ENCODE results near the gene ABLIM3. TPM values are rescaled to one million over a fixed set of nuclear protein-coding genes. Genes with fewer than 3 reads are reported as not detected.

ABLIM3 gene
- total RNA-seq, 1 experiment from 2014 or later, result 14.3 TPM

DNA sequence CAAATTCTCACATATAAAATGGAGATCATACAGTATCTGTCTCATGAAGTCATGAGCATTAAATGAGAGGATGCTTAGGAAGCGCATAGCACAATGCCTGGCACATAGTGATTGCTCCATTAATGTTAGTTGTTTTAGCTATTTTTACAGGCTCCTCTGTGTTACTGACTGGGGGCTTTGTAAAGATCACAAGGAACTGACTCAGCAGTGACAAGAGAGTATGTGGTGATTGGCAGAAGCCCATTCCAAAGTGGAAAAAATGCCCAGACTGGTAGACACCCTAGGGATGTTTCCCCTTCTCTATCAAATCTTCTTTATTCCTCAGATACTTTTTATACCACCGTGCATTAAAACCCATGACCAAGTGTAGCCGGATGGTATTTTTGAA lies 33.5 kb downstream of the ABLIM3 start:
- no peaks in the 10 kb centered on the region for H3K36me3 ChIP-seq (ENCODE audit: control insufficient read depth in 1 of 2, insufficient read depth in 2 of 2, low read length in 2 of 2)
- RAD21 ChIA-PET (ENCODE audit: low non-redundant PET in 1 of 2, low total read pairs in 2 of 2, uncharacterized antibody in 2 of 2, unreplicated experiment in 2 of 2), result no interaction called here
- no peak overlapping the region for H3K4me3 ChIP-seq (replicated peaks in 1 of 2; ENCODE audit: low read depth in 1 of 2, low read length in 2 of 2)
- H3K9ac ChIP-seq (ENCODE audit: low read length), result no peak overlapping the region
- no peaks in the 10 kb centered on the region for H4K20me1 ChIP-seq (ENCODE audit: insufficient read depth)
- H3K4me2 ChIP-seq (ENCODE audit: low read length), result peak overlapping the region; percentile 20; the same call in 1 of the 2 replicates
- CTCF ChIA-PET, result interaction anchor here (1.3 kb wide), 1 partner anchor 49 kb away, joined by 4 read pairs; no protein-coding TSS in a partner anchor
- no TSS peak for BruUV-seq (replicated peaks)
- no peaks in the 10 kb centered on the region for H3K79me2 ChIP-seq (ENCODE audit: insufficient read depth, low read length)
- POLR2A ChIA-PET, result no interaction called here
- ATAC-seq (no peak), DNase-seq (ENCODE audit: low read depth, low spot score) (no peak)
- no peaks in the 10 kb centered on the region for H3K9me2 ChIP-seq (ENCODE audit: insufficient read depth)
- H3K27ac ChIP-seq (ENCODE audit: low read depth, low read length), result no peak overlapping the region
- intact Hi-C loops (cut with micrococcal nuclease), result no loop called here
- no peaks in the 10 kb centered on the region for H3K27me3 ChIP-seq (ENCODE audit: insufficient read depth, low read length)
- H3K9me3 ChIP-seq (ENCODE audit: control insufficient read depth in 1 of 2, insufficient read depth in 1 of 2, low read depth in 1 of 2, low read length in 2 of 2), result no peaks in the 10 kb centered on the region
- TF ChIP-seq SP1 (IDR thresholded peaks at IDR 0.05; ENCODE audit: low read depth) (no peak), FOSL1 (IDR thresholded peaks at IDR 0.05; ENCODE audit: low read depth) (no peak), POLR2AphosphoS5 (IDR thresholded peaks at IDR 0.05; ENCODE audit: low read depth, low read length) (no peak)
- no peak overlapping the region for H2AFZ ChIP-seq (ENCODE audit: low read depth, low read length, poor library complexity, severe bottlenecking)
- peaks cover 0 to 45% of the 10 kb centered on the region in 2 experiments; a peak in 2 of 4 replicates for H3K4me1 ChIP-seq (ENCODE audit: control insufficient read depth in 1 of 2, insufficient read depth in 2 of 2, low read length in 2 of 2)

- ATAC-seq (no peak), DNase-seq (ENCODE audit: low read depth, low spot score) (no peak)
- ChIA-PET RAD21 (ENCODE audit: low non-redundant PET in 1 of 2, low total read pairs in 2 of 2, uncharacterized antibody in 2 of 2, unreplicated experiment in 2 of 2) (no interaction called here), CTCF (no interaction called here), POLR2A (no interaction called here)
- H3K4me1 ChIP-seq (ENCODE audit: control insufficient read depth in 1 of 2, insufficient read depth in 2 of 2, low read length in 2 of 2), result peaks cover 0 to 40% of the 10 kb centered on the region in 2 experiments; a peak in 2 of 4 replicates
- H3K79me2 ChIP-seq (ENCODE audit: insufficient read depth, low read length), result no peaks in the 10 kb centered on the region
- TF ChIP-seq POLR2AphosphoS5 (IDR thresholded peaks at IDR 0.05; ENCODE audit: low read depth, low read length) (no peak), SRF (IDR thresholded peaks at IDR 0.05; ENCODE audit: low read depth) (no peak)
- no peak overlapping the region for H2AFZ ChIP-seq (ENCODE audit: low read depth, low read length, poor library complexity, severe bottlenecking)
- H3K9me3 ChIP-seq (ENCODE audit: control insufficient read depth in 1 of 2, insufficient read depth in 1 of 2, low read depth in 1 of 2, low read length in 2 of 2), result no peaks in the 10 kb centered on the region
- no peak overlapping the region for H3K4me2 ChIP-seq (ENCODE audit: low read length)
- no peaks in the 10 kb centered on the region for H3K36me3 ChIP-seq (ENCODE audit: control insufficient read depth in 1 of 2, insufficient read depth in 2 of 2, low read length in 2 of 2)
- H4K20me1 ChIP-seq (ENCODE audit: insufficient read depth), result no peaks in the 10 kb centered on the region
- no peaks in the 10 kb centered on the region for H3K9me2 ChIP-seq (ENCODE audit: insufficient read depth)
- no peak overlapping the region for H3K4me3 ChIP-seq (replicated peaks in 1 of 2; ENCODE audit: low read depth in 1 of 2, low read length in 2 of 2)
- no TSS peak for BruUV-seq (replicated peaks)
- no peak overlapping the region for H3K9ac ChIP-seq (ENCODE audit: low read length)
- H3K27me3 ChIP-seq (ENCODE audit: insufficient read depth, low read length), result no peaks in the 10 kb centered on the region
- intact Hi-C loops (cut with micrococcal nuclease), result no loop called here
- no peak overlapping the region for H3K27ac ChIP-seq (ENCODE audit: low read depth, low read length)
These were observed 34.2 kb downstream of the ABLIM3 start for GRCh38 chr5:149175346-149176105.

All from HCT116 (cell line).